Kidney (tissue), 2 donors: ENCODE results near the gene GSPT2. TPM values are rescaled to one million over a fixed set of nuclear protein-coding genes. Genes with fewer than 3 reads are reported as not detected.

Source experiments
- polyA plus RNA-seq: library from polyadenylated mRNA; stranded (reverse); fragments of 350-450 nt; fragmentation: Illumina TruSeq; extraction: RNeasy Lipid Tissue Mini Kit (QIAGEN cat#74804); gene quantifications from one replicate; pipeline ENCODE4 v1.2.3, GENCODE V29; 2014; ENCODE audit warnings: low read depth, low replicate concordance; ENCODE audit not compliant: insufficient read depth
- total RNA-seq: library from RNA; stranded (reverse); fragmentation: NEBNext Ultra II Directional; extraction: Animal tissue kit (Norgen Biotek cat#: 25700); gene quantifications from one replicate; pipeline ENCODE4 v1.2.1, GENCODE V29; 2021
- donor health status: DM: yes; HTN: yes; CAD: no.

The GSPT2 gene
- total and polyA plus RNA-seq, 2 donors from 2014 or later, result 8.8 to 10.3 TPM

Other genes starting within 250 kb of the GSPT2 start
- 0.85 TPM for gene NUDT11, start 246.8 kb upstream of the GSPT2 start, total RNA-seq
- gene NUDT11, start 246.8 kb upstream of the GSPT2 start, polyA plus RNA-seq, result 0.82 TPM
- not detected for gene CENPVL3, start 124.5 kb upstream of the GSPT2 start, total RNA-seq
- not detected for gene CENPVL3, start 124.5 kb upstream of the GSPT2 start, polyA plus RNA-seq
- not detected for gene CENPVL2, start 60.6 kb upstream of the GSPT2 start, total RNA-seq
- gene CENPVL2, start 60.6 kb upstream of the GSPT2 start, polyA plus RNA-seq, result not detected
- not detected for gene CENPVL1, start 32.9 kb upstream of the GSPT2 start, total RNA-seq
- gene CENPVL1, start 32.9 kb upstream of the GSPT2 start, polyA plus RNA-seq, result not detected
- 104 TPM for gene MAGED1, start 150.2 kb downstream of the GSPT2 start, total RNA-seq
- 104 TPM for gene MAGED1, start 150.2 kb downstream of the GSPT2 start, polyA plus RNA-seq